Measurements from ENCODE around the gene PCGF3.
A peak's percentile ranks its signal among the peaks of the same experiment; 100 is the strongest.

PCGF3 gene

DNA sequence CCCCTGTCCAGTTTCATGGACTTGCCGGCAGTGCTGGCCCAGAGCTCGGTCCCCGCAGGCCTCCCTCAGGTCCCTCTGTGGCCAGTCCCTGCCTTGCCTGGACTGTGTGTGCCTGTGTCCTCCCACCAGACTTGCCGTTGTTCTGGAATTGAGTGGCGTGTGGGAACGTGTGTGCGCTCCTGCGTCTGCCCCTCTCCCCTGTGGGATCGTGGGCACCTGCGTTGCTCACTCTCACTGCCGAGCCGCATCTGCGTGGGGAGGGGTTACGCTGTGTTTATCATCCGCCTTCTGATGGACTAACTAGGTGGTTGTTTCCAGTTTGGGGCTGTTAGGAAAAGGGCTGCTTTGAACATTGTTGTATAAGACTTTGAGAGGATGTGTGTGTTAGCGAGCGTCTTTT, 21.2 kb downstream of the PCGF3 start:
- Histone ChIP-seq H3K27me3 (ENCODE audit: control insufficient read depth in 1 of 2, insufficient read depth in 1 of 2, low read length in 2 of 2) (no peaks in the 10 kb centered on the region), H3K79me1 (replicated peaks; ENCODE audit: low read length, poor library complexity, severe bottlenecking) (peaks cover 19% of the 10 kb centered on the region), H3K9me3 (ENCODE audit: control insufficient read depth, low read length) (no peaks in the 10 kb centered on the region), H3K4me1 (ENCODE audit: control insufficient read depth, insufficient read depth, low read depth, low read length) (peaks cover 15% of the 10 kb centered on the region), H3K18ac (ENCODE audit: low read depth in 1 of 2, low read length in 2 of 2) (no peak overlapping the region), H4K8ac (ENCODE audit: low read length) (no peak overlapping the region), H3K9ac (ENCODE audit: low read length) (peak overlapping the region; percentile 64), H2BK5ac (ENCODE audit: low read depth, low read length, poor library complexity, severe bottlenecking) (no peak overlapping the region), H3K14ac (ENCODE audit: low read length in 2 of 2) (no peak overlapping the region), H2BK12ac (ENCODE audit: low read length in 2 of 2) (no peak overlapping the region), H3K23ac (ENCODE audit: low read length in 2 of 2) (no peak overlapping the region), H3K4ac (ENCODE audit: low read depth in 1 of 2, low read length in 2 of 2) (no peak overlapping the region), H2AK5ac (ENCODE audit: low read length, severe bottlenecking) (no peak overlapping the region), H4K91ac (ENCODE audit: low read length) (peak overlapping the region; percentile 43), H3K27ac (ENCODE audit: low read length, poor library complexity, severe bottlenecking) (no peak overlapping the region), H2BK15ac (ENCODE audit: low read depth, poor library complexity, severe bottlenecking) (no peak overlapping the region), H2AFZ (ENCODE audit: low read depth, low read length) (no peak overlapping the region), H3K4me3 (ENCODE audit: insufficient read depth in 1 of 2, low read depth in 1 of 2, low read length in 2 of 2) (peak overlapping the region in 1 of 2 experiments; percentile 39), H3K4me2 (ENCODE audit: low read length, poor library complexity, severe bottlenecking) (no peak overlapping the region), H2BK120ac (ENCODE audit: low read depth, low read length) (no peak overlapping the region), H3K36me3 (ENCODE audit: control insufficient read depth in 1 of 2, insufficient read depth in 2 of 2, low read depth in 1 of 2, low read length in 2 of 2) (peaks cover 18 to 64% of the 10 kb centered on the region in 2 experiments)
- WGBS = 95% methylated on average over 17 of the region's 17 CpGs
- DNase-seq = no peak

- Histone ChIP-seq H3K36me3 (ENCODE audit: control insufficient read depth in 1 of 2, insufficient read depth in 2 of 2, low read depth in 1 of 2, low read length in 2 of 2) (peaks cover 21 to 64% of the 10 kb centered on the region in 2 experiments), H2AK5ac (ENCODE audit: low read length, severe bottlenecking) (no peak overlapping the region), H4K8ac (ENCODE audit: low read length) (no peak overlapping the region), H3K79me1 (replicated peaks; ENCODE audit: low read length, poor library complexity, severe bottlenecking) (peaks cover 22% of the 10 kb centered on the region), H3K4me3 (ENCODE audit: insufficient read depth in 1 of 2, low read depth in 1 of 2, low read length in 2 of 2) (no peak overlapping the region), H3K27me3 (ENCODE audit: control insufficient read depth in 1 of 2, insufficient read depth in 1 of 2, low read length in 2 of 2) (no peaks in the 10 kb centered on the region), H2BK120ac (ENCODE audit: low read depth, low read length) (no peak overlapping the region), H3K27ac (ENCODE audit: low read length, poor library complexity, severe bottlenecking) (peak overlapping the region; percentile 21), H4K91ac (ENCODE audit: low read length) (no peak overlapping the region), H3K4ac (ENCODE audit: low read depth in 1 of 2, low read length in 2 of 2) (no peak overlapping the region), H3K23ac (ENCODE audit: low read length in 2 of 2) (no peak overlapping the region), H3K4me1 (ENCODE audit: control insufficient read depth, insufficient read depth, low read depth, low read length) (peaks cover 13% of the 10 kb centered on the region), H2BK5ac (ENCODE audit: low read depth, low read length, poor library complexity, severe bottlenecking) (no peak overlapping the region), H3K9ac (ENCODE audit: low read length) (no peak overlapping the region), H3K18ac (ENCODE audit: low read depth in 1 of 2, low read length in 2 of 2) (no peak overlapping the region), H3K9me3 (ENCODE audit: control insufficient read depth, low read length) (no peaks in the 10 kb centered on the region), H3K4me2 (ENCODE audit: low read length, poor library complexity, severe bottlenecking) (no peak overlapping the region), H2BK12ac (ENCODE audit: low read length in 2 of 2) (no peak overlapping the region), H2BK15ac (ENCODE audit: low read depth, poor library complexity, severe bottlenecking) (no peak overlapping the region), H2AFZ (ENCODE audit: low read depth, low read length) (no peak overlapping the region), H3K14ac (ENCODE audit: low read length in 2 of 2) (no peak overlapping the region)
- WGBS = 86% methylated on average over 6 of the region's 6 CpGs
- DNase-seq = no peak
Measured at GRCh38 chr4:727576-727975, 21.9 kb downstream of the PCGF3 start.

DNA sequence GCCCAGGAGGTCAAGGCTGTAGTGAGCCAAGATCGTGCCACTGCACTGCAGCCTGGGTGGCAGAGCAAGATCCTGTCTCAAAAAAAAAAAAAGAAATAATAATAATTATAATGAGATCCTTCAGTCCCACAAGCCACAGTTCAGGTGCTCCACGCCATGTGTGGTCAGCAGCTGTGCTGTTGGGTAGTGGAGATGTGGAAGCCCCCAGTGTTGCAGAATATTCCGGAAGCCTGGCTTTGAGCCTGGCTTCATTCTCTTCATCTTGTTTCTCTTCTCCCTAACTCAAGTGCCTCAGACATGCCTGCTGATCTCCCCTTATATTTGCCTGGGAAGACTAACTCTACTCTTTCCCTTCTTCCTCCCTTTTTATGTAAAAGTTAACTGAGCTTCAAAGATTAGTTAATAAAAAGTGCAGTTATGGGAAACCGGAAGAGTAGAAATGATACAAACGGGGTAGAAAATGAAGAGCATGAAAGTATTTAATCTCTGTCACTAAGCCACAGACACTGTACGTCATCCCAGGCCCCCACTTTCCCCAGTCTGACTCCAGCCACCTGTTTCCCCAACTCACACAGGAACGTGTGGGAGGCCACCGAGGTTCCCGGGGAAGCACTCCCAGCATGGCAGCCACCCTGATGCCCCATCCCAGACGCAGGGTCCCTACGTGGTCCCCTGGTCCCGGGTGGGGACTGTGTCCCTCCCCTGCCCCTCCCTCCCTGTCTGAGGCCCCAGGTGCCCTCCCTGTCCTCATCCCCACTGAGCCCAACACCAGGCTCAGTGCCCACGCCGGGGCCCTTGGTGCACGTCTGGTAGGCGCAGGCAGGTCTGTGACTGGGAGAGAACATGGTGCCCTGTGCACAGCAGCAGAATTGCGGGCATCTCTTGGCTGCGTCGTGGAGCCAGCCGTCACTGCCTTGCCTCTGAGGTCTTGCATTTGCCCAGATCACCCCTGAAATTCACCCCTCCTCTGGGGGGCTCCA, 24.0 kb downstream of the PCGF3 start:
- no peak overlapping the region for H3K23ac ChIP-seq (ENCODE audit: low read length in 2 of 2)
- H3K4me2 ChIP-seq (ENCODE audit: low read length, poor library complexity, severe bottlenecking) = no peak overlapping the region
- no peak overlapping the region for H2BK5ac ChIP-seq (ENCODE audit: low read depth, low read length, poor library complexity, severe bottlenecking)
- DNase-seq = no peak
- H4K8ac ChIP-seq (ENCODE audit: low read length) = peak overlapping the region; percentile 42
- H2AK5ac ChIP-seq (ENCODE audit: low read length, severe bottlenecking) = no peak overlapping the region
- no peak overlapping the region for H2BK15ac ChIP-seq (ENCODE audit: low read depth, poor library complexity, severe bottlenecking)
- no peak overlapping the region for H3K4me3 ChIP-seq (ENCODE audit: insufficient read depth in 1 of 2, low read depth in 1 of 2, low read length in 2 of 2)
- H3K9ac ChIP-seq (ENCODE audit: low read length) = no peak overlapping the region
- 95% methylated on average over 18 of the region's 20 CpGs for WGBS
- no peak overlapping the region for H3K4ac ChIP-seq (ENCODE audit: low read depth in 1 of 2, low read length in 2 of 2)
- H2BK12ac ChIP-seq (ENCODE audit: low read length in 2 of 2) = no peak overlapping the region
- no peak overlapping the region for H3K14ac ChIP-seq (ENCODE audit: low read length in 2 of 2)
- no peak overlapping the region for H2AFZ ChIP-seq (ENCODE audit: low read depth, low read length)
- H4K91ac ChIP-seq (ENCODE audit: low read length) = peak overlapping the region; percentile 58
- H3K27me3 ChIP-seq (ENCODE audit: control insufficient read depth in 1 of 2, insufficient read depth in 1 of 2, low read length in 2 of 2) = no peaks in the 10 kb centered on the region
- no peaks in the 10 kb centered on the region for H3K9me3 ChIP-seq (ENCODE audit: control insufficient read depth, low read length)
- no peak overlapping the region for H2BK120ac ChIP-seq (ENCODE audit: low read depth, low read length)
- peaks cover 11% of the 10 kb centered on the region for H3K4me1 ChIP-seq (ENCODE audit: control insufficient read depth, insufficient read depth, low read depth, low read length)
- peaks cover 36 to 63% of the 10 kb centered on the region in 2 experiments for H3K36me3 ChIP-seq (ENCODE audit: control insufficient read depth in 1 of 2, insufficient read depth in 2 of 2, low read depth in 1 of 2, low read length in 2 of 2)
- peaks cover 28% of the 10 kb centered on the region for H3K79me1 ChIP-seq (replicated peaks; ENCODE audit: low read length, poor library complexity, severe bottlenecking)
- no peak overlapping the region for H3K27ac ChIP-seq (ENCODE audit: low read length, poor library complexity, severe bottlenecking)
- H3K18ac ChIP-seq (ENCODE audit: low read depth in 1 of 2, low read length in 2 of 2) = no peak overlapping the region

- no peaks in the 10 kb centered on the region for H3K9me3 ChIP-seq (ENCODE audit: control insufficient read depth, low read length)
- 97% methylated on average over 27 of the region's 27 CpGs for WGBS
Measured at GRCh38 chr4:730511-730910, 24.9 kb downstream of the PCGF3 start.

More at GRCh38 chr4:730511-730910, 24.9 kb downstream of the PCGF3 start:
- Histone ChIP-seq H3K27me3 (ENCODE audit: control insufficient read depth in 1 of 2, insufficient read depth in 1 of 2, low read length in 2 of 2) (no peaks in the 10 kb centered on the region), H2AFZ (ENCODE audit: low read depth, low read length) (no peak overlapping the region), H3K9ac (ENCODE audit: low read length) (no peak overlapping the region), H3K18ac (ENCODE audit: low read depth in 1 of 2, low read length in 2 of 2) (no peak overlapping the region), H2BK120ac (ENCODE audit: low read depth, low read length) (no peak overlapping the region), H3K27ac (ENCODE audit: low read length, poor library complexity, severe bottlenecking) (no peak overlapping the region), H4K91ac (ENCODE audit: low read length) (no peak overlapping the region), H2BK15ac (ENCODE audit: low read depth, poor library complexity, severe bottlenecking) (no peak overlapping the region), H3K4ac (ENCODE audit: low read depth in 1 of 2, low read length in 2 of 2) (no peak overlapping the region), H3K23ac (ENCODE audit: low read length in 2 of 2) (no peak overlapping the region), H3K4me1 (ENCODE audit: control insufficient read depth, insufficient read depth, low read depth, low read length) (peaks cover 7% of the 10 kb centered on the region), H3K79me1 (replicated peaks; ENCODE audit: low read length, poor library complexity, severe bottlenecking) (peaks cover 34% of the 10 kb centered on the region), H3K4me3 (ENCODE audit: insufficient read depth in 1 of 2, low read depth in 1 of 2, low read length in 2 of 2) (no peak overlapping the region), H2BK5ac (ENCODE audit: low read depth, low read length, poor library complexity, severe bottlenecking) (no peak overlapping the region), H3K14ac (ENCODE audit: low read length in 2 of 2) (no peak overlapping the region), H3K4me2 (ENCODE audit: low read length, poor library complexity, severe bottlenecking) (no peak overlapping the region), H3K36me3 (ENCODE audit: control insufficient read depth in 1 of 2, insufficient read depth in 2 of 2, low read depth in 1 of 2, low read length in 2 of 2) (peaks cover 45 to 64% of the 10 kb centered on the region in 2 experiments), H4K8ac (ENCODE audit: low read length) (no peak overlapping the region), H2BK12ac (ENCODE audit: low read length in 2 of 2) (no peak overlapping the region), H2AK5ac (ENCODE audit: low read length, severe bottlenecking) (no peak overlapping the region)
- no peak for DNase-seq

Data from mesenchymal stem cell (in vitro differentiated cells and primary cell).